ENCODE data around the gene NEK4. TPM values are rescaled to one million over a fixed set of nuclear protein-coding genes. Genes with fewer than 3 reads are reported as not detected.

Gene NEK4
- total and polyA plus RNA-seq, 2 of the 13 experiments (the other 11 are each of a cell fraction or from before 2014, with no cell fraction given): 16.5 to 38.0 TPM

DNA sequence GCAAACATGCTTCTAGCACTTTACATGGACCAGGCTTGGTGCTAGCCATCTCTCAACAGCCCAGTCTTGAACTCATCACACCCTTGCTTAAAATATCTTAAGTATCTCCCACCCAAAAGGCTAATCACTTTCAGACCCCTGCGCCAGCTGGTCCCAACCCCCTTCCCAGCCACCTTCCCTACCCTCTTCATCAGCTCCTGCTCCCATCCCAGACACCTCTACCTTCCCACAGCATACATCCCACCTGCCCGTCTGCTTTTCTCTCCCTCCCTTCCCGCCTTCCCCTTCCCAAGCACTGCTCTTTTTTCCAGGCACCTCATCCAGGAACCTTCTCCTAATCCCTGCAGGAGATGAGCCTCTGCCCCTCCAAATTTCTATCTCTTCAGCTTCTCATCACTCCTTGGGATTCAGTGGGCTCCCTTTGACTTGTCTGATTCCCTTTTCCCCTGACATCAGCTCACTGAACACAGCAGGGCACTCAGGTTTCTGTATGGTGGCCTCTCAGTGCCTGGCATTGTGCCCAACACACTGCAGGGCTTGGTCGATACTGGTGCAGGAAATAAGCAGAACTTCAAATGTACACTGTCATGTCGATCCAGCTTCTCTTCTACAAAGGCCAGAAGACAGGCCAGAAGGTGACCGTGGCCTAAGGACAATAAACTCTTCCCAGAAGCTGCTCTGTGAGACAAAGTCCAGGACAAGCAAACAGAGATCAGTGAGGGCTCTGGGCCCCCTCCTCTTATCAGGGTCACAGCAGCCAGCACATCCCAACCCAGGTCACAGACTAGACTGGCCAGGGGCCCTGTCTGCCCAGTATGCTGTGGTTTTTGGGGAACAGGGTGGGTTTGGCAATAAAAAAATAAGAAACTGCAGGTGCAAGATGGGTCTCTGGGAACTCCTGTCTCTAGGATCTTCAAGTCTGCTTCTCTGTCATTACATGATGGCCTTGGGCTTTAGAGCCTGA is 4.4 kb upstream of the NEK4 start (continued):
- TF ChIP-seq ZNF547 (CRISPR knock-in tag; IDR thresholded peaks at IDR 0.05) (no peak), HMGXB3 (CRISPR knock-in tag; IDR thresholded peaks at IDR 0.05; ENCODE audit: borderline replicate concordance) (no peak), ARID3A (IDR thresholded peaks at IDR 0.05; ENCODE audit: low read depth, low read length) (no peak), CREB1 (IDR thresholded peaks at IDR 0.05) (no peak), CREB1 (CRISPR knock-in tag; IDR thresholded peaks at IDR 0.05) (peak; percentile 84), FOXK1 (CRISPR knock-in tag; IDR thresholded peaks at IDR 0.05; ENCODE audit: borderline replicate concordance, low read depth) (peak; percentile 80; the same call in 1 of the 2 replicates), ZFP36L2 (CRISPR knock-in tag; IDR thresholded peaks at IDR 0.05) (no peak), ATRX (CRISPR knock-in tag; IDR thresholded peaks at IDR 0.05; ENCODE audit: borderline replicate concordance) (no peak), ZNF235 (CRISPR knock-in tag; IDR thresholded peaks at IDR 0.05; ENCODE audit: borderline replicate concordance) (no peak), MED8 (CRISPR knock-in tag; IDR thresholded peaks at IDR 0.05; ENCODE audit: insufficient replicate concordance) (peak; percentile 55), SALL1 (CRISPR knock-in tag; IDR thresholded peaks at IDR 0.05) (peak; percentile 94), ZNF782 (CRISPR knock-in tag; IDR thresholded peaks at IDR 0.05; ENCODE audit: borderline replicate concordance) (peak; percentile 56; the same call in 1 of the 2 replicates), ZNF512 (CRISPR knock-in tag; IDR thresholded peaks at IDR 0.05) (no peak), ISX (CRISPR knock-in tag; conservative IDR thresholded peaks at IDR 0.05) (no peak), ZNF24 (IDR thresholded peaks at IDR 0.05) (no peak)
- TF ChIP-seq, protein P1, sequence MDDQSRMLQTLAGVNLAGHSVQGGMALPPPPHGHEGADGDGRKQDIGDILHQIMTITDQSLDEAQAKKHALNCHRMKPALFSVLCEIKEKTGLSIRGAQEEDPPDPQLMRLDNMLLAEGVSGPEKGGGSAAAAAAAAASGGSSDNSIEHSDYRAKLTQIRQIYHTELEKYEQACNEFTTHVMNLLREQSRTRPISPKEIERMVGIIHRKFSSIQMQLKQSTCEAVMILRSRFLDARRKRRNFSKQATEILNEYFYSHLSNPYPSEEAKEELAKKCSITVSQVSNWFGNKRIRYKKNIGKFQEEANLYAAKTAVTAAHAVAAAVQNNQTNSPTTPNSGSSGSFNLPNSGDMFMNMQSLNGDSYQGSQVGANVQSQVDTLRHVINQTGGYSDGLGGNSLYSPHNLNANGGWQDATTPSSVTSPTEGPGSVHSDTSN (CRISPR knock-in tag; IDR thresholded peaks at IDR 0.05; ENCODE audit: borderline replicate concordance): no peak

All from HepG2 (cell line).